ENCODE measurements around the gene KRTAP5-5.

The KRTAP5-5 gene

DNA sequence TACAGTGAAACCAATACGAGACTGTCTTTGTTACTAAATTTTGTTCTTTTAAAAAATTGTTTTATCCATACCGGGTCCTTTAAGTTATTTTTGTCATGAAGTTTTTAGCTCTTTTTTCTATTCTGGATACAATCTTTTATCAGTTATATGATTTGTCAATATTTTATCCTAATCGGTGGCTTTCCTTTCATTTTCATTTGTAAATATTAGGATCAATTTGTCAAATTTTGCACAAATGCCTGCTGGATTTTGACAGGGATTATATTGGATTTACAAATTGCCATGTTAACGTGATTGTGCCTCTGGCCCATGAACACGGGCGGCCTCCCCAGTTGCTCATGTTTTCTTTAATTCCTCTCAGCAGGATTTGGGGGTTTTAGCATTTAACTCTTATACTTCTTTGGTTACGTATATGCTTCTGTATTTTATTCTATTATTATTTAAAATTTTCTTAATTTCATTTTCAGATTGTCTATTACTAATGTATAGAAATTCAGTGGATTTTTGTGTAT lies 46.7 kb downstream of the KRTAP5-5 start:
- no peak for DNase-seq (ENCODE audit: low read depth in 2 of 2)

- no peak for DNase-seq (ENCODE audit: low read depth in 2 of 2)
These were observed 50.3 kb downstream of the KRTAP5-5 start for GRCh38 chr11:1679881-1680280.

Measured in stimulated activated CD4-positive, alpha-beta T cell treated with anti-CD3 and anti-CD28 coated beads, Interleukin-15, amount 100 ng/mL, for 48 hours (primary cell).